Adipocyte (in vitro differentiated cells): Measurements from ENCODE around the gene ATP8B4.
A peak's percentile ranks its signal among the peaks of the same experiment; 100 is the strongest.

Source experiments
- DNase-seq: peaks from one replicate; pipeline ENCODE4 v3.0.0-alpha.2; 2015; ENCODE audit warnings: low read depth
- H3K27me3 ChIP-seq: replicated peaks from 2 replicates; pipeline ENCODE4 v1.7.0; 2013; ENCODE audit warnings: mild to moderate bottlenecking, low read length, moderate library complexity; ENCODE audit not compliant: control insufficient read depth, insufficient read depth
- H3K36me3 ChIP-seq: 2 replicates; pipeline ENCODE4 v1.7.0; 2013; ENCODE audit warnings: low read length, mild to moderate bottlenecking, moderate library complexity; ENCODE audit not compliant: control insufficient read depth, insufficient read depth, severe bottlenecking
- H3K4me1 ChIP-seq: 2 replicates; pipeline ENCODE4 v1.7.0; 2013; ENCODE audit warnings: mild to moderate bottlenecking, low read length, moderate library complexity; ENCODE audit not compliant: control insufficient read depth, insufficient read depth
- H3K4me3 ChIP-seq: 2 replicates; pipeline ENCODE4 v1.7.0; 2013; ENCODE audit warnings: mild to moderate bottlenecking, low read length, moderate library complexity
- H3K9ac ChIP-seq: 2 replicates; pipeline ENCODE4 v1.7.0; 2013; ENCODE audit warnings: mild to moderate bottlenecking, low read length, moderate library complexity
- H3K9me3 ChIP-seq: 2 replicates; pipeline ENCODE4 v1.7.0; 2013; ENCODE audit warnings: mild to moderate bottlenecking, low read length, moderate library complexity; ENCODE audit not compliant: control insufficient read depth

ATP8B4 gene

GRCh38 chr15:50149090-50149489, 30.1 kb upstream of the ATP8B4 start:
- Histone ChIP-seq H3K4me1 (peaks cover 16% of the 10 kb centered on the region), H3K36me3 (no peaks in the 10 kb centered on the region), H3K4me3 (no peak overlapping the region), H3K27me3 (no peaks in the 10 kb centered on the region), H3K9me3 (no peaks in the 10 kb centered on the region), H3K9ac (no peak overlapping the region)
- no peak for DNase-seq

DNA sequence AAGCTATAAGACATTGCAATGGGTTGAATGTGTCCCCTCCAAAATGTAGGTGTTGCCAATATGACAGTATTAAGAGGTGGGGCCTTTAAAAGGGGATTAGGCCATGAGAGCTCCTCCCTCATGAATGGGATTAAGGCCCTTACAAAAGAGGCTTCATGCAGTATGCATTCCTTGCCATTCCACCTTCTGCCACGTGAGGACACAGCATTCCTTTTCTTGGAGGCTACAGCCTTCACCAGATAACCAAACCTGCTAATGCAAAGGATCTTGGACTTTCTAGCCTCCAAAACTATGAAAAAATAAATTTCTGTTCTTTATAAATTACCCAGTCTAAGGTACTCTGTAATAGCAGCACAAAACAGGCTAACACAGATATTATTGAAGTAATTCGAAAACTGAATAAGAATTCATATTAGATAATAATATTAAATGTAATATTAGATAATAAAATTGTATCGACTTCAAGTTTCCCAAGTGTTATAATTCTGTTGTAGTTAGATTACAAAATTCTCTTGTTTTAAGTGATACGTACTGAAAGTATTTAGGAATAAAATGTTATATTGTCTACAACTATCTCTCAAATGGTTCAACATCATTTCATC, 29.4 kb upstream of the ATP8B4 start:
- Histone ChIP-seq H3K9ac (no peak overlapping the region), H3K9me3 (no peaks in the 10 kb centered on the region), H3K4me1 (peaks cover 16% of the 10 kb centered on the region), H3K36me3 (no peaks in the 10 kb centered on the region), H3K4me3 (no peak overlapping the region), H3K27me3 (no peaks in the 10 kb centered on the region)
- DNase-seq = peak; percentile 52

GRCh38 chr15:50146632-50147031, 27.6 kb upstream of the ATP8B4 start:
- Histone ChIP-seq H3K9ac (peak overlapping the region; percentile 3), H3K27me3 (no peaks in the 10 kb centered on the region), H3K36me3 (no peaks in the 10 kb centered on the region), H3K9me3 (no peaks in the 10 kb centered on the region), H3K4me3 (no peak overlapping the region), H3K4me1 (peaks cover 16% of the 10 kb centered on the region)
- DNase-seq = no peak

GRCh38 chr15:50145451-50145872, 26.4 kb upstream of the ATP8B4 start:
- Histone ChIP-seq H3K4me1 (peaks cover 16% of the 10 kb centered on the region), H3K9ac (peak overlapping the region; percentile 74), H3K27me3 (no peaks in the 10 kb centered on the region), H3K4me3 (peak overlapping the region; percentile 11), H3K36me3 (no peaks in the 10 kb centered on the region), H3K9me3 (no peaks in the 10 kb centered on the region)
- DNase-seq = peak; percentile 97

GRCh38 chr15:50144341-50145120, 25.5 kb upstream of the ATP8B4 start:
- H3K27me3 ChIP-seq = no peaks in the 10 kb centered on the region
- H3K9ac ChIP-seq = peak overlapping the region; percentile 74
- H3K9me3 ChIP-seq = no peaks in the 10 kb centered on the region
- peak; percentile 10 for DNase-seq
- H3K36me3 ChIP-seq = no peaks in the 10 kb centered on the region
- peaks cover 16% of the 10 kb centered on the region for H3K4me1 ChIP-seq
- no peak overlapping the region for H3K4me3 ChIP-seq

GRCh38 chr15:50143255-50143860, 24.3 kb upstream of the ATP8B4 start:
- Histone ChIP-seq H3K36me3 (no peaks in the 10 kb centered on the region), H3K9ac (no peak overlapping the region), H3K9me3 (no peaks in the 10 kb centered on the region), H3K4me3 (no peak overlapping the region), H3K4me1 (peaks cover 16% of the 10 kb centered on the region), H3K27me3 (no peaks in the 10 kb centered on the region)
- DNase-seq = no peak

DNA sequence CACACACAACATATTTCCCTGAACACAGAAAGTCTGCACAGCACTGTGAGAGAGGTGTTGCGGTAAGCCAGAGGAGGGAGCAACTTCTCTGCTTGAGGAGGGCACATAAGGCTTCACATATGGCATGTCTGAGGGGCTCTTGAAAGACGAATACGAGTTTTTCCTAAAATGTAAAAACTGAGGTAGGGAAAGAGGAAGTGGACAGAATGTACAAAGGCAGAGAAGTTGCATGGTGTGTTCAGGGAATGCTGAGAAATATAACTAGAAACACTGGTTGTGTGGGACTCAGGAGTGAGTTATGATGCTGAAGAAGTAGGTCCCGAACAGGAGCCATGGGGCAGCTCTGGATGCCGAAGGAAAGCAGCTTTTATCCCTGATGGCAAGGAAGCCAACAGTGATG, 22.8 kb upstream of the ATP8B4 start:
- H3K27me3 ChIP-seq = no peaks in the 10 kb centered on the region
- H3K4me1 ChIP-seq = peaks cover 26% of the 10 kb centered on the region
- H3K36me3 ChIP-seq = no peaks in the 10 kb centered on the region
- no peak for DNase-seq
- H3K4me3 ChIP-seq = no peak overlapping the region
- no peak overlapping the region for H3K9ac ChIP-seq
- H3K9me3 ChIP-seq = no peaks in the 10 kb centered on the region

GRCh38 chr15:50140983-50141382, 21.9 kb upstream of the ATP8B4 start:
- H3K36me3 ChIP-seq = no peaks in the 10 kb centered on the region
- no peaks in the 10 kb centered on the region for H3K27me3 ChIP-seq
- peaks cover 29% of the 10 kb centered on the region for H3K4me1 ChIP-seq
- no peaks in the 10 kb centered on the region for H3K9me3 ChIP-seq
- H3K4me3 ChIP-seq = no peak overlapping the region
- no peak for DNase-seq
- no peak overlapping the region for H3K9ac ChIP-seq

DNA sequence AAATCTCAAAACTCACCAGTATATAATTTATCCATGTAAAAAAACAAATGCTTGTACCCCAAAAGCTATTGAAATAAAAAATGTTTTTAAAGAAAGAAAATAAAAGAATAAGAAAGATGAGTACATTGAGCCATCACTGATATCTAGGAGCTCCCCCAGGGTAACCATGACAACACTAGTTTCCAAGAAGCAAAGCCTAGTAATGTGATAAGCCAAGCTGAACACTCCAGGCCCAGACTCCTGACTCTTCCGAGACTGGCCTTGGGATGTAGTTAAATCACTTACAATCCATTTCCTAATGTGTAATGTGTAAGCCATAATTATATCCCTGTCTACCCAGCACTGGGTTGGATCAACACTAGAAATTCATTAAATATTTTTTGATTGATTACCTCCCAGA, 21.1 kb upstream of the ATP8B4 start:
- DNase-seq = no peak
- H3K4me3 ChIP-seq = no peak overlapping the region
- H3K4me1 ChIP-seq = peaks cover 32% of the 10 kb centered on the region
- H3K36me3 ChIP-seq = no peaks in the 10 kb centered on the region
- no peaks in the 10 kb centered on the region for H3K27me3 ChIP-seq
- no peaks in the 10 kb centered on the region for H3K9me3 ChIP-seq
- no peak overlapping the region for H3K9ac ChIP-seq

DNA sequence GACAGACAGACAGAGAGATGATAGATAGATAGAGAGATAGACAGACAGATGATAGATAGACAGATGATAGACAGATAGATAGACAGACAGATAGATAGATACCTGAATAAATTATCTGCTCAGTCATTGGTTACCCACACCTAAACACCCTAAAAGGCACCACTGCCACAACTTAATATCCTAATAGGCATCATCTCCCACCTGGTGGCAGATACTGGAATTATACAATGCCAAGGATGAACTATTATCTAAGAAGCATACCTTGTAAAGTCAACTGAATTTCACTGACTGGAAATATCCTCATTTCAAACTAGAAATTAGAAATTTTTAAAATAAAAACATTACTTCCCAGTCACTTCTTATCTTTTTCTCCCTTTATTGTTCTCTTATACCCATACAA, 19.4 kb upstream of the ATP8B4 start:
- H3K4me3 ChIP-seq = no peak overlapping the region
- H3K9ac ChIP-seq = peak overlapping the region; percentile 48
- no peaks in the 10 kb centered on the region for H3K27me3 ChIP-seq
- H3K36me3 ChIP-seq = no peaks in the 10 kb centered on the region
- peaks cover 43% of the 10 kb centered on the region for H3K4me1 ChIP-seq
- DNase-seq = no peak
- no peaks in the 10 kb centered on the region for H3K9me3 ChIP-seq

DNA sequence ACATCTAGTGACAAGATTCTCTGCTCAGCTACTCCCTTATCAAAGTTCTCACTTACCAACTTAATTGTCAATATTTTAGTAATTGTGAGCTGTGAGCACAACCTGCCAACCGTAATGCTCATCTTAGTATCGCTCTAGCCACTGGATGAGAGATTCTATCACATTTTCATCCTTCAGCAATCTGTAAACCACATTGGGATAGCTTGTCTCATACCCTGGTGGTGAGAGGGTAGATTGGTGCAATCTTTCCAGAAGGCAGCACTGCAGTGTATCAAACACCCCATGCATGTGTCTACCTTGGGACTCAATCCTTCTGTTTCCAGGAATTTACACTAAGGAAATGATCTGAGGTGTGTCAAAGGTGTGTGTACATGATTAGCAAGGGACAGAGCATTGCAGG, 18.9 kb upstream of the ATP8B4 start:
- H3K4me1 ChIP-seq = peaks cover 43% of the 10 kb centered on the region
- H3K36me3 ChIP-seq = no peaks in the 10 kb centered on the region
- no peak overlapping the region for H3K4me3 ChIP-seq
- no peaks in the 10 kb centered on the region for H3K9me3 ChIP-seq
- no peaks in the 10 kb centered on the region for H3K27me3 ChIP-seq
- no peak for DNase-seq
- peak overlapping the region; percentile 48 for H3K9ac ChIP-seq
